Liver (tissue), 9 donors: ENCODE measurements around the gene PCNP. TPM values are rescaled to one million over a fixed set of nuclear protein-coding genes. Genes with fewer than 3 reads are reported as not detected.
"Not testable (repeated sequence)": the region's sequence is repeated elsewhere in the genome, so short reads cannot be mapped to it uniquely, and the experiment has no call there.

Experiments
- DNase-seq: peaks from one replicate; pipeline ENCODE4 v3.0.0-alpha.2; 2017; ENCODE audit warnings: low spot score
- H3K27ac ChIP-seq, 2 donors: one replicate each; pipeline ENCODE4 v1.7.0; 2013; ENCODE audit warnings: inconsistent platforms in 2 of 2, low read length in 2 of 2, control low read depth in 1 of 2, low read depth in 1 of 2, mild to moderate bottlenecking in 1 of 2
- H3K27me3 ChIP-seq, 4 donors: one replicate each; pipeline versions ENCODE4 v1.6.1 to v1.7.0; 2013; ENCODE audit warnings: low read length in 3 of 4, inconsistent platforms in 1 of 4, mild to moderate bottlenecking in 1 of 4, moderate library complexity in 1 of 4; ENCODE audit not compliant: control insufficient read depth in 4 of 4, insufficient read depth in 4 of 4
- H3K36me3 ChIP-seq, 4 donors: one replicate each; pipeline versions ENCODE4 v1.6.1 to v1.7.0; 2013; ENCODE audit warnings: low read length in 3 of 4, mild to moderate bottlenecking in 3 of 4, low read depth in 1 of 4, moderate library complexity in 1 of 4; ENCODE audit not compliant: control insufficient read depth in 4 of 4, insufficient read depth in 3 of 4
- H3K4me1 ChIP-seq, 4 donors: one replicate each; pipeline versions ENCODE4 v1.6.1 to v1.7.0; 2013; ENCODE audit warnings: low read length in 3 of 4, mild to moderate bottlenecking in 3 of 4, moderate library complexity in 1 of 4; ENCODE audit not compliant: control insufficient read depth in 4 of 4, insufficient read depth in 4 of 4
- H3K4me3 ChIP-seq, 3 donors: one replicate each; pipeline versions ENCODE4 v1.6.1 to v1.7.0; 2013; ENCODE audit warnings: low read length in 3 of 3, control low read depth in 1 of 3, low read depth in 1 of 3, mild to moderate bottlenecking in 1 of 3
- H3K9ac ChIP-seq, 2 donors: one replicate each; pipeline ENCODE4 v1.7.0; 2013; ENCODE audit warnings: low read length in 2 of 2, mild to moderate bottlenecking in 2 of 2, moderate library complexity in 2 of 2, control low read depth in 1 of 2, low read depth in 1 of 2
- H3K9me3 ChIP-seq, 4 donors: one replicate each; pipeline versions ENCODE4 v1.6.1 to v1.7.0; 2013; ENCODE audit warnings: low read length in 3 of 4; ENCODE audit not compliant: control insufficient read depth in 4 of 4
- EGR1 ChIP-seq, 2 donors: IDR thresholded peaks; 2 replicates each; pipeline ENCODE4 v1.6.1; 2016 to 2018; ENCODE audit warnings: antibody characterized with exemption in 2 of 2, low read depth in 2 of 2
- FOXA1 ChIP-seq: IDR thresholded peaks from 2 replicates; pipeline ENCODE4 v1.6.1; 2016; ENCODE audit warnings: antibody characterized with exemption
- FOXA2 ChIP-seq: IDR thresholded peaks from 2 replicates; pipeline ENCODE4 v1.6.1; 2016; ENCODE audit warnings: antibody characterized with exemption
- GABPA ChIP-seq, 2 donors: IDR thresholded peaks in 1 of 2; conservative IDR thresholded peaks in 1 of 2; 2 replicates each; pipeline ENCODE4 v1.6.1; 2016; ENCODE audit warnings: antibody characterized with exemption in 2 of 2, mild to moderate bottlenecking in 1 of 2, moderate library complexity in 1 of 2
- HNF4A ChIP-seq, 2 donors: conservative IDR thresholded peaks; 2 replicates each; pipeline ENCODE4 v1.6.1; 2016; ENCODE audit warnings: antibody characterized with exemption in 2 of 2, mild to moderate bottlenecking in 2 of 2
- HNF4G ChIP-seq: IDR thresholded peaks from 2 replicates; pipeline ENCODE4 v1.6.1; 2016; ENCODE audit warnings: antibody characterized with exemption
- JUND ChIP-seq, 2 donors: IDR thresholded peaks; 2 replicates each; pipeline ENCODE4 v1.6.1; 2016; ENCODE audit warnings: antibody characterized with exemption in 2 of 2
- NR2F2 ChIP-seq: IDR thresholded peaks from 2 replicates; pipeline ENCODE4 v1.6.1; 2016; ENCODE audit warnings: antibody characterized with exemption
- RAD21 ChIP-seq, 2 donors: IDR thresholded peaks; 2 replicates each; pipeline ENCODE4 v1.6.1; 2016; ENCODE audit warnings: antibody characterized with exemption in 2 of 2, mild to moderate bottlenecking in 2 of 2
- RXRA ChIP-seq, 2 donors: IDR thresholded peaks; 2 replicates each; pipeline ENCODE4 v1.6.1; 2017 to 2018; ENCODE audit warnings: antibody characterized with exemption in 2 of 2, mild to moderate bottlenecking in 1 of 2
- SP1 ChIP-seq: IDR thresholded peaks from 2 replicates; pipeline ENCODE4 v1.6.1; 2018; ENCODE audit warnings: antibody characterized with exemption, mild to moderate bottlenecking
- TAF1 ChIP-seq: conservative IDR thresholded peaks from 2 replicates; pipeline ENCODE4 v1.6.1; 2016; ENCODE audit warnings: antibody characterized with exemption, mild to moderate bottlenecking
- WGBS: extraction: QIAGEN DNeasy Blood & Tissue Kit; methylation state at CpG from one replicate; pipeline ENCODE4 v1.1.7; 2013; 5-methylcytosine and 5-hydroxymethylcytosine counted together
- polyA plus RNA-seq, 2 donors: library from polyadenylated mRNA; stranded (reverse) in 1 of 2; unstranded in 1 of 2; fragments of 200-250 nt in 1 of 2; fragments of >200 nt in 1 of 2; fragmentation: Nextera tagmentation in 1 of 2; extraction: Ambion mirVana in 1 of 2; gene quantifications; one replicate each; pipeline versions ENCODE4 v1.2.1 to v1.2.3, GENCODE V29; 2013 to 2015
- total RNA-seq, 2 donors: library from RNA; depleted of rRNA; stranded (reverse); fragments of >200 nt; gene quantifications; one replicate each; pipeline ENCODE4 v1.2.3, GENCODE V29; 2014
- TF ChIP-seq, protein P1 (sequence below): IDR thresholded peaks from 2 replicates; pipeline ENCODE4 v1.6.1; 2016; ENCODE audit warnings: antibody characterized with exemption, mild to moderate bottlenecking
- TF ChIP-seq, protein P2 (sequence below): fragments of 150-350 bp; IDR thresholded peaks from 2 replicates; pipeline ENCODE4 v1.5.1; 2017; ENCODE audit warnings: improper control_type of control experiment, low read depth, low read length; ENCODE audit not compliant: missing input control
- TF ChIP-seq, protein P3 (sequence below): IDR thresholded peaks from 2 replicates; pipeline ENCODE4 v1.6.1; 2016; ENCODE audit warnings: antibody characterized with exemption
- TF ChIP-seq, protein P4 (sequence below): IDR thresholded peaks from 2 replicates; pipeline ENCODE4 v1.6.1; 2016; ENCODE audit warnings: antibody characterized with exemption
- donor health status: healthy.
- donor health status: healthy.
- donor health status: healthy.
- donor health status: healthy.
- donor health status: healthy.

Gene PCNP
- total and polyA plus RNA-seq, 4 donors: 28.2 to 59.3 (median 34.5) TPM

DNA sequence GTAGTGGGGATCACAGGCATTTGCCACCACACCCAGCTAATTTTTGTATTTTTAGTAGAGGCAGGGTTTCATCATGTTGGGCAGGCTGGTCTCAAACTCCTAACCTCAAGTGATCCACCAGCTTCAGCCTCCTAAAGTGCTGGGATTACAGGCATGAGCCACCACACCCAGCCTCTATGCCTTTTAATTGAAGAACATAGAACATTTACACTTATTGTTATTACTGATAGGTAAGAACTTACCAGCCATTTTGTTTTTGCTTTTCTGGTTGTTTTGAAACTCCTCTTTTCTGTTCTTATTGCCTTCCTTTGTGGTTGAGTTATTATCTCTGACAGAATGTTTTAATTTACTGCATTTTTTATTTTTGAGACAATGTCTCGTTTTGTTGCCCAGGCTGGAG, 29.2 kb downstream of the PCNP start:
- no peak overlapping the region for H3K27ac ChIP-seq
- H3K4me1 ChIP-seq: no peaks in the 10 kb centered on the region
- no peaks in the 10 kb centered on the region for H3K36me3 ChIP-seq
- WGBS: 95% methylated on average over 1 of the region's 1 CpG
- TF ChIP-seq RXRA (IDR thresholded peaks at IDR 0.05) (no peak), RAD21 (IDR thresholded peaks at IDR 0.05) (no peak), EGR1 (IDR thresholded peaks at IDR 0.05; ENCODE audit: low read depth in 2 of 2) (no peak), FOXA2 (no peak), HNF4A (conservative IDR thresholded peaks at IDR 0.05) (no peak), NR2F2 (no peak), TAF1 (no peak), GABPA (IDR thresholded peaks at IDR 0.05 in 1 of 2, conservative IDR thresholded peaks at IDR 0.05 in 1 of 2) (no peak), FOXA1 (no peak), SP1 (no peak)
- TF ChIP-seq, protein P1, sequence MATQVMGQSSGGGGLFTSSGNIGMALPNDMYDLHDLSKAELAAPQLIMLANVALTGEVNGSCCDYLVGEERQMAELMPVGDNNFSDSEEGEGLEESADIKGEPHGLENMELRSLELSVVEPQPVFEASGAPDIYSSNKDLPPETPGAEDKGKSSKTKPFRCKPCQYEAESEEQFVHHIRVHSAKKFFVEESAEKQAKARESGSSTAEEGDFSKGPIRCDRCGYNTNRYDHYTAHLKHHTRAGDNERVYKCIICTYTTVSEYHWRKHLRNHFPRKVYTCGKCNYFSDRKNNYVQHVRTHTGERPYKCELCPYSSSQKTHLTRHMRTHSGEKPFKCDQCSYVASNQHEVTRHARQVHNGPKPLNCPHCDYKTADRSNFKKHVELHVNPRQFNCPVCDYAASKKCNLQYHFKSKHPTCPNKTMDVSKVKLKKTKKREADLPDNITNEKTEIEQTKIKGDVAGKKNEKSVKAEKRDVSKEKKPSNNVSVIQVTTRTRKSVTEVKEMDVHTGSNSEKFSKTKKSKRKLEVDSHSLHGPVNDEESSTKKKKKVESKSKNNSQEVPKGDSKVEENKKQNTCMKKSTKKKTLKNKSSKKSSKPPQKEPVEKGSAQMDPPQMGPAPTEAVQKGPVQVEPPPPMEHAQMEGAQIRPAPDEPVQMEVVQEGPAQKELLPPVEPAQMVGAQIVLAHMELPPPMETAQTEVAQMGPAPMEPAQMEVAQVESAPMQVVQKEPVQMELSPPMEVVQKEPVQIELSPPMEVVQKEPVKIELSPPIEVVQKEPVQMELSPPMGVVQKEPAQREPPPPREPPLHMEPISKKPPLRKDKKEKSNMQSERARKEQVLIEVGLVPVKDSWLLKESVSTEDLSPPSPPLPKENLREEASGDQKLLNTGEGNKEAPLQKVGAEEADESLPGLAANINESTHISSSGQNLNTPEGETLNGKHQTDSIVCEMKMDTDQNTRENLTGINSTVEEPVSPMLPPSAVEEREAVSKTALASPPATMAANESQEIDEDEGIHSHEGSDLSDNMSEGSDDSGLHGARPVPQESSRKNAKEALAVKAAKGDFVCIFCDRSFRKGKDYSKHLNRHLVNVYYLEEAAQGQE: no peak
- TF ChIP-seq, protein P2, sequence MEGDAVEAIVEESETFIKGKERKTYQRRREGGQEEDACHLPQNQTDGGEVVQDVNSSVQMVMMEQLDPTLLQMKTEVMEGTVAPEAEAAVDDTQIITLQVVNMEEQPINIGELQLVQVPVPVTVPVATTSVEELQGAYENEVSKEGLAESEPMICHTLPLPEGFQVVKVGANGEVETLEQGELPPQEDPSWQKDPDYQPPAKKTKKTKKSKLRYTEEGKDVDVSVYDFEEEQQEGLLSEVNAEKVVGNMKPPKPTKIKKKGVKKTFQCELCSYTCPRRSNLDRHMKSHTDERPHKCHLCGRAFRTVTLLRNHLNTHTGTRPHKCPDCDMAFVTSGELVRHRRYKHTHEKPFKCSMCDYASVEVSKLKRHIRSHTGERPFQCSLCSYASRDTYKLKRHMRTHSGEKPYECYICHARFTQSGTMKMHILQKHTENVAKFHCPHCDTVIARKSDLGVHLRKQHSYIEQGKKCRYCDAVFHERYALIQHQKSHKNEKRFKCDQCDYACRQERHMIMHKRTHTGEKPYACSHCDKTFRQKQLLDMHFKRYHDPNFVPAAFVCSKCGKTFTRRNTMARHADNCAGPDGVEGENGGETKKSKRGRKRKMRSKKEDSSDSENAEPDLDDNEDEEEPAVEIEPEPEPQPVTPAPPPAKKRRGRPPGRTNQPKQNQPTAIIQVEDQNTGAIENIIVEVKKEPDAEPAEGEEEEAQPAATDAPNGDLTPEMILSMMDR: no peak
- TF ChIP-seq, protein P3, sequence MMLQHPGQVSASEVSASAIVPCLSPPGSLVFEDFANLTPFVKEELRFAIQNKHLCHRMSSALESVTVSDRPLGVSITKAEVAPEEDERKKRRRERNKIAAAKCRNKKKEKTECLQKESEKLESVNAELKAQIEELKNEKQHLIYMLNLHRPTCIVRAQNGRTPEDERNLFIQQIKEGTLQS: no peak
- H3K27me3 ChIP-seq: no peaks in the 10 kb centered on the region
- no peak overlapping the region for H3K9ac ChIP-seq
- H3K4me3 ChIP-seq: no peak overlapping the region
- no peaks in the 10 kb centered on the region for H3K9me3 ChIP-seq
- DNase-seq: no peak

DNA sequence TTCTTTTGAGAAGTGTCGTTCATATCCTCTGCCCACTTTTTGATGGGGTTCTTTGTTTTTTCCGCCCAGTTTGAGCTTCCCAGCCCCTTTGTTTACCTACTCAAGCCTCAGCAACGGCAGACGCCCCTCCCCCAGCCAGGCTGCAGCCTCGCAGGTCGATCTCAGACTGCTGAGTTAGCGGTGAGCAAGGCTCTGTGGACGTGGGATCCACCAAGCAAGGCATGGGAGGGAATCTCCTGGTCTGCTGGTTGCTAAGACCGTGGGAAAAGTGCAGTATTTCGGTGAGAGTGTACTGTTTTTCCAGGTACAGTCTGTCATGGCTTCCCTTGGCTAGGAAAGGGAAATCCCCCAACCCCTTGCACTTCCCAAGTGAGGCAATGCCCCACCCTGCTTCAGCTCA, 31.4 kb downstream of the PCNP start:
- H3K27me3 ChIP-seq, H3K9me3 ChIP-seq, DNase-seq, H3K4me1 ChIP-seq, H3K4me3 ChIP-seq, H3K36me3 ChIP-seq, H3K9ac ChIP-seq, H3K27ac ChIP-seq: not testable (repeated sequence)
- WGBS: 73% methylated on average over 10 of the region's 10 CpGs

DNA sequence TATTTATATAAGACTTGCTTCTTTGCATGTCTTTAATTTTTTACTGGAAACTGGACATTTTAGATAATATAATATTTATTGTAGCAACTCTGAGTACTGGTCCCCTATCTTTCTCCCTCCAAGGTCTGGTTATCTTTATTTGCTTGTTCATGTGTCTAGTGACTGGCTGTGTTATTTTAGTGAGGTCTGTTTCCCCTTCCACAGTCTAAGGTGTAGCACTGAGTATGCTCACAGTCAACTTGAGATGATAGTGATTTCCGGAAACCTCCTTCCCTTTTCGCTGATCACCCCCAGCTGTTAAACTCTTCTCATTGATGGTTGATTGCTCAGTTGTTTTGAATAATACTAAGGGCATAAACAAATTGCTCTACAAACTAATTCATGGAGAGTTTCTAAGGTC, 37.0 kb downstream of the PCNP start:
- WGBS: 89% methylated on average over 2 of the region's 2 CpGs
- Histone ChIP-seq H3K9ac (no peak overlapping the region), H3K4me3 (no peak overlapping the region), H3K27me3 (no peaks in the 10 kb centered on the region), H3K36me3 (no peaks in the 10 kb centered on the region), H3K9me3 (no peaks in the 10 kb centered on the region), H3K4me1 (no peaks in the 10 kb centered on the region), H3K27ac (no peak overlapping the region)
- no peak for DNase-seq
- TF ChIP-seq HNF4G: no peak
- no peak for TF ChIP-seq RAD21 (IDR thresholded peaks at IDR 0.05)
- TF ChIP-seq JUND (IDR thresholded peaks at IDR 0.05): no peak
- no peak for TF ChIP-seq EGR1 (IDR thresholded peaks at IDR 0.05; ENCODE audit: low read depth in 2 of 2)
- TF ChIP-seq, protein P3: no peak
- TF ChIP-seq GABPA (IDR thresholded peaks at IDR 0.05 in 1 of 2, conservative IDR thresholded peaks at IDR 0.05 in 1 of 2): no peak
- TF ChIP-seq, protein P4, sequence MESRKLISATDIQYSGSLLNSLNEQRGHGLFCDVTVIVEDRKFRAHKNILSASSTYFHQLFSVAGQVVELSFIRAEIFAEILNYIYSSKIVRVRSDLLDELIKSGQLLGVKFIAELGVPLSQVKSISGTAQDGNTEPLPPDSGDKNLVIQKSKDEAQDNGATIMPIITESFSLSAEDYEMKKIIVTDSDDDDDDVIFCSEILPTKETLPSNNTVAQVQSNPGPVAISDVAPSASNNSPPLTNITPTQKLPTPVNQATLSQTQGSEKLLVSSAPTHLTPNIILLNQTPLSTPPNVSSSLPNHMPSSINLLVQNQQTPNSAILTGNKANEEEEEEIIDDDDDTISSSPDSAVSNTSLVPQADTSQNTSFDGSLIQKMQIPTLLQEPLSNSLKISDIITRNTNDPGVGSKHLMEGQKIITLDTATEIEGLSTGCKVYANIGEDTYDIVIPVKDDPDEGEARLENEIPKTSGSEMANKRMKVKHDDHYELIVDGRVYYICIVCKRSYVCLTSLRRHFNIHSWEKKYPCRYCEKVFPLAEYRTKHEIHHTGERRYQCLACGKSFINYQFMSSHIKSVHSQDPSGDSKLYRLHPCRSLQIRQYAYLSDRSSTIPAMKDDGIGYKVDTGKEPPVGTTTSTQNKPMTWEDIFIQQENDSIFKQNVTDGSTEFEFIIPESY: no peak
- TF ChIP-seq FOXA1: no peak
- no peak for TF ChIP-seq RXRA (IDR thresholded peaks at IDR 0.05)
- no peak for TF ChIP-seq HNF4A (conservative IDR thresholded peaks at IDR 0.05)
- TF ChIP-seq, protein P1: no peak
- TF ChIP-seq NR2F2: no peak
- TF ChIP-seq TAF1: no peak
